ENCODE measurements around the gene SMG5.
"Not testable (repeated sequence)": the region's sequence is repeated elsewhere in the genome, so short reads cannot be mapped to it uniquely, and the experiment has no call there.

The SMG5 gene
- 143 to 271 (median 146) reads per million in 3 experiments for total RNA-seq

- DNase-seq: peak; percentile 97
Measured at GRCh38 chr1:156282479-156283222, at the start of gene SMG5. Gene SMG5, minus strand, starts transcription at chr1:156282825. Its CDS starts 145 bp downstream, at chr1:156282680.

GRCh38 chr1:156323179-156323578, 40.6 kb upstream of the SMG5 start:
- not testable (repeated sequence) for DNase-seq

GRCh38 chr1:156320560-156320959, 37.9 kb upstream of the SMG5 start:
- DNase-seq: no peak

GRCh38 chr1:156319664-156320063, 37.0 kb upstream of the SMG5 start:
- DNase-seq: no peak

GRCh38 chr1:156316909-156317308, 34.3 kb upstream of the SMG5 start:
- no peak for DNase-seq

GRCh38 chr1:156310962-156311361, 28.3 kb upstream of the SMG5 start:
- no peak for DNase-seq

- no peak for DNase-seq
Measured at GRCh38 chr1:156308078-156308477, 25.5 kb upstream of the SMG5 start.

- no peak for DNase-seq
Measured at GRCh38 chr1:156305215-156305614, 22.6 kb upstream of the SMG5 start.

GRCh38 chr1:156303241-156303640, 20.6 kb upstream of the SMG5 start:
- no peak for DNase-seq

GRCh38 chr1:156298852-156299357, 16.3 kb upstream of the SMG5 start, which contains the start of gene VHLL:
Gene VHLL, minus strand, starts transcription at chr1:156299307. Its CDS starts 118 bp downstream, at chr1:156299189.
- no peak for DNase-seq

- peak; percentile 57 for DNase-seq
Measured at GRCh38 chr1:156295391-156295947, 12.8 kb upstream of the SMG5 start, which contains the start of gene GLMP. Gene GLMP, minus strand, starts transcription at chr1:156295679. Its CDS starts 34 bp downstream, at chr1:156295645.

GRCh38 chr1:156293895-156294294, 11.3 kb upstream of the SMG5 start:
- DNase-seq: no peak

- DNase-seq: no peak
Measured at GRCh38 chr1:156293098-156293434, 10.4 kb upstream of the SMG5 start.

- no peak for DNase-seq
Measured at GRCh38 chr1:156291226-156292061, 8.8 kb upstream of the SMG5 start.

GRCh38 chr1:156289857-156290256, 7.2 kb upstream of the SMG5 start:
- no peak for DNase-seq

GRCh38 chr1:156286061-156286460, 3.4 kb upstream of the SMG5 start:
- no peak for DNase-seq

- no peak for DNase-seq
Measured at GRCh38 chr1:156285437-156285836, 2.8 kb upstream of the SMG5 start.

GRCh38 chr1:156284757-156285156, 2.1 kb upstream of the SMG5 start:
- no peak for DNase-seq

- DNase-seq: no peak
Measured at GRCh38 chr1:156284112-156284511, 1.5 kb upstream of the SMG5 start, which contains the start of gene TMEM79. Gene TMEM79, plus strand, starts transcription at chr1:156284325. Its CDS starts 902 bp downstream, at chr1:156285227.

- DNase-seq: no peak
Measured at GRCh38 chr1:156283521-156283920, 896 bp upstream of the SMG5 start.

- DNase-seq: no peak
Measured at GRCh38 chr1:156281693-156282478, 739 bp downstream of the SMG5 start.

- no peak for DNase-seq
Measured at GRCh38 chr1:156281281-156281680, 1.3 kb downstream of the SMG5 start.

Measured in central memory CD4-positive, alpha-beta T cell (primary cell).